ENCODE results near the gene LRMDA.

The LRMDA gene

DNA sequence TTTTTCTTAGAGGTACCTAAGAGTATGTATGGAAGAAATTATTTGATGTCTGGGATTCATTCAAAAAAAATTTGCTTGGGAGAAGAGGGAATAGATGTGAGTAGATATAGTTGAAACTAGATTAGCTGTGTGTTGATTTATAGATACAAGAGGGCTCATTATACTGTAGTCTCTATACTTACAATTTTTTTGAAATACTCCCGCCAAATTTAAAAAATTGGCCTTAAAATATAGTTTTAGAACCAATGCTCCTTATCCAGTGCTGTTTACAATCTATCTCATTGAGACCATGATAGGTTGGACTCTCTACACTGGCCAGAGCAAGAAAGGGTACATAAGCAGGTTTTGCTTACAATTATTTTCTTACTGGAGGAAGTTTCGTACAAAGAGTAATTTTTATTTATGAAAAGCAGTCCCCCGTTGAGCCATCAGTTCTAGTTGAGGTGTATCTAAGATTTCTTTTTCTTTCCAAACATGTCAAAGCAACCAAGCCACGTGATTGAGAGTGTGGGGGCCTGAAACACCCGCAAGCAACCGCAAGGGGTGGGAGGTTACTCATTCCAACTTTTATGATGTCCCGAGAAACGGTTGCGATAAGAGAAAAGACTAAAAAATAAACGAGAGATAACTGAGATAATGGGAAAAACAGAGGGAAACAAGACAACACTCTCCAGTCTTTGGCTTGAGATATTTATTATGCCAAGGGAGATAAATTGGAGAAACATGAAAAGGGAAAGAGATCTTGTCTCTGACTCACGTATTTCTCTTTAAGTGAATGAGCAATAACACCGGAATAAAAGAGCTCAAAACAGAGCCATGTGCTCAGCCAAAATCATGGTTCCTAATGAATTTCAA, 729.2 kb downstream of the LRMDA start:
- no peak for DNase-seq (ENCODE audit: low read depth in 2 of 2)

DNA sequence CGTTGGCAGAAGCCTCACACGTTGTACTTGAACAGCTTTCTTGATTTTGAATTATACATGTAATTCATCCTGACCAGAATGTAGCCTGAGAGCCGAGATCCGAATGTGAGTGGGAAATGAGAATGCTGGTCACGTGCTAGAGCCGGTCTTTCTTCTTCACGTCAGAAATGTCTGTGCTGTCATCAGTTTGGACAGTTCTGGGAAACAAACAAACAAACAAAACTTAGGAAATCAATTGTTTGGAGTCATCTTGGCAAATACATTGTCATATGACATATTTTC, 729.8 kb downstream of the LRMDA start:
- no peak for DNase-seq (ENCODE audit: low read depth in 2 of 2)

DNA sequence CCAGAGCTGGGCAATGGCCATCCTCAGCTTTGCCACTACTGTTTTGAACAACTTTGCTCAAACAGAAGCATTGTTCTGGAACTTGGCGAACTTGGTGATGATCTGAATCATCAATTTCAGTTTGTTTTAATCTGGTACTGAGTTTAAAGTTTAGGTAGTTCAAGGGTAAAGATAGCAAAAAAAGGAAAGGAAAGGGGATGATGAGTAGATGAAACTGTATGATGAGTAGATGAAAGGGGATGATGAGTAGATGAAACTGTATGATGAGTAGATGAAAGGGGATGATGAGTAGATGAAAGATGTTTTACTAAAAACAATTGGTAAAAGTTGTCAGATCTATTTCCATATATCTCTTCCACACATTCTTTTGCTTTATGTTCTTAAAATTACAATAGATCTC, 737.0 kb downstream of the LRMDA start:
- no peak for DNase-seq (ENCODE audit: low read depth in 2 of 2)

DNA sequence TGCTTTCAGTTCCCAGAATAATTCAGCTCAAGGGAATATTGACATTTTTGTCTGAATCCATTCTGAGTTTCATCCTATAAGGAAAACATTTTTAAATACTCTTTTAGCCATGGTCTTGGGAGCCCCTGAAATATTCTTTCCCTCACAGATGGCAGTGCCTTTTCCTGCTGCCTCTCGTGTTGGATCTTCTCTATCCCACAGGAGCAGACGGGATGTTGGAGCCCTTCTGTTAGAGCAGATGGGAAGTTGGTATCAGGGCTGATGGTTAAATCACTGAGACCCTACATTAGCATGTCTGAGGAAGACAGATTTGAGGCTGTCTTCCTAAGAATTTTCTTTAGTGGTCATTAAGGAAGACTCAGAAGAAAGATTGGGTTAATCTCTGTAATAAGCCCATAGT, 737.8 kb downstream of the LRMDA start:
- DNase-seq (ENCODE audit: low read depth in 2 of 2): no peak

DNA sequence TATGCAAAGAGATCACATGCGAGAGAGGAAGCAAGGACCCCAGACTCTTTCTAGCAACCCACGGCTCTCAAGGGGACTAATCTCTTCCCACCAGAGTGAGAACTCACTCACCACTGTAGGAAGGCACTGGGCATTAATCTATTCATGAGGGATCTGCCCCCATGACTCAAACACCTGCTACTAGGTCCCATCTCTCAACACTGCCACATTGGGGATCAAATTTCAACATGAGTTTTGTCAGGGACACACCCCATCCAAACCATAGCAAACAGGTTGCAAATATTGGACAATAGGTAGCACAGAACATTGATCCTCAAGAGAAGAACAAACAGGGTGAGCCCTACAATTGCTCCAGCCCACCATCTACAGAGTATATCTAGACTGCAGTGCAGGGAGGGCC, 740.6 kb downstream of the LRMDA start:
- DNase-seq (ENCODE audit: low read depth in 2 of 2): no peak

DNA sequence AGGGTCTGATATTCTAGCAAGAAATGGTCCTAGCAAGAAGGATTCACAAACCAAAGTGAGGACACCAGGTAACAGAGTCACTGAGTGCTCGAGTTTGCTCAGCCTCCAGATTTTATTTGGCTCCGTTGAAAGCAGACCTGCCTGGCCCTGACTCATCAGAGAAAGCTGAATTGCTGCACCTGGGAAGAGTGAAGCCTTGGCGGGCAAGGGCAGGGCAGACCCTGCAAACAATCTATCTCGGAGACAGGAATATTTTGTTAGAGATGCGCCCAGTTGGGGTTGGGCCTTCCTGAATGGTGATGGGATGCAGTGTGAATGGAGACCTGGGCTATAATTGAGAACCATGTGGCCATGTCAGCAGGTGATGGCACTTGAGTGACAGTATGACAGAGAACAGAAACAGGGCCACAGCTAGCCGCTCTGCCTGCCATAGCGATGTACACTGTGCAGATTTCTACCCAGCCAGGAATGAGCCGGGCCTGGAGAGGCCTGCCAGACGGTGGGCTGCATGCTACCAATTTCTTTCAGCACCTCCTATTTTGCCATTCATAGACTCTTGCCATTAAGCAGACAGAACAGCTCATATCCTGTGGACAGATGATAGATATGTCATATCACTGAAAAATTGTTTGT, 744.2 kb downstream of the LRMDA start:
- DNase-seq (ENCODE audit: low read depth in 2 of 2): no peak

DNA sequence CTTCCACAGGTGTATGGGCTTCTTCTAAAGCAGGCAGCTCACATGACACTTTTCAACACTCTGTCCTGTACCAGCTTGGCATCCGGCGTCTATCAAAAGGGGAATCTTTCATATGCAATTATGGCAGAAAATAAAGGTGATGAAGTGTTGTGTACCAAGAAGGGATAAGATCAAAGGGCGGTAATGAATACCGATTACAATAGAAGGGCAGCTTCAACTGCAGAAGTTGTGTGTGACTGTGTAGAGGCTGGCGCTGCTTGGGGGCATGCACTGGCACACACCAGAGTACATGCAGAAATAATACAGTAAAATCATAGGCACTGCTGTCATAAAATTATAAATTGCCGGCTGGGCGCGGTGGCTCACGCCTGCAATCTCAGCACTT, 744.7 kb downstream of the LRMDA start:
- DNase-seq (ENCODE audit: low read depth in 2 of 2): no peak

DNA sequence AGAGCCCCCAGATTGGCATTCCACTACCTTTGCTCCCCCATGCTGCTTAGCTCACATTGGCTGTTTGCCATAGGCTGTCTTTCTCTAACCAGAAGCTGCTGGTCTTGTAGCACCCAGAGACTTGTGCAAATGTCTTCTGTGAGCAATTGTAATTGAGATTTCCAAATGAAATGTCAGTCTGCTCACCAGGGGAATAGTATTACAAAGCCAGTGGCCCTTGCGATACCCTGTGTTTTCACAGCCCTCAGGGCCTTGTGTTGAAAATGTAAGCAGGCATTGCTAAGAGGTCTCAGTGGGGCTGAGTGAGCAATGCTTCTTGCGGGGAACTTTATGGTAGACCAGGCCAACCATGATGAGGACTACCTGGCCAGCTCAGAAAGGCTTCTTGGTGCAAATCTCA, 746.5 kb downstream of the LRMDA start:
- DNase-seq (ENCODE audit: low read depth in 2 of 2): no peak

DNA sequence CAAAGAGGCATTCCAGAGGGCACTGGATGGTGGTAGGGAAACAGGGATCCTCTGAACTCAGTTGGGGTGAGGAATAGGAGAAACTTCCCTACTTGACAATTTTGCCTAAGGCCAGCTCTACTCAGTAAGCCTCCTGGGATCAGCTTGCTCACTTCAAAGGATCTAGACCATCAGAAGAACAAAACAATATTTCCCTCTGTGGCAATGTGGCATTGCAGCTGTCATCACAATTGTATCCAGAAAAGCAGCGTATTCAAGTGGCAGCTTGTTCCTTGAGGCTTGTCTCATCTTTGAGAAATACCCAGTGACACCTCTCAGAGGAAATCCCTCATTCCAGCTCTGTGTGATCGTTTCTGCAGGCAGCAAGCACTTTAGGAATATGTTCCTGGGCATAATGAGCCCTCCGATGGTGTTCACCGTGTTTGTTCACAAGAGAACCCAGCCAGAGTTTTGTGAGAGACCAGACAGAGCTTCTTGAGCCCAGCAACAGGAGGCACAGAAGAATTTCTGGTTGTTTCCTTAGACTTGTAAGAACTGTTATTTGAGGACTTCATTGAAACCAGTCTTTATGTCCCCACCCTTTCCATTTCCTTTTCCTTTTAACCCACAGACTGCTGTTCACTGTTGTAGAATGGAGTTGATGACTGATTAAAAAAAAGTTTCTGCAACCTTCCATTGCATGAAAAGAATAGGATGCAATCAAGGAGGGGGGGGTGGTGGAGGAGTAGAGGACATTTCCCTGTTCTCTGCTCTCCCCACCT, 747.3 kb downstream of the LRMDA start:
- DNase-seq (ENCODE audit: low read depth in 2 of 2): no peak

DNA sequence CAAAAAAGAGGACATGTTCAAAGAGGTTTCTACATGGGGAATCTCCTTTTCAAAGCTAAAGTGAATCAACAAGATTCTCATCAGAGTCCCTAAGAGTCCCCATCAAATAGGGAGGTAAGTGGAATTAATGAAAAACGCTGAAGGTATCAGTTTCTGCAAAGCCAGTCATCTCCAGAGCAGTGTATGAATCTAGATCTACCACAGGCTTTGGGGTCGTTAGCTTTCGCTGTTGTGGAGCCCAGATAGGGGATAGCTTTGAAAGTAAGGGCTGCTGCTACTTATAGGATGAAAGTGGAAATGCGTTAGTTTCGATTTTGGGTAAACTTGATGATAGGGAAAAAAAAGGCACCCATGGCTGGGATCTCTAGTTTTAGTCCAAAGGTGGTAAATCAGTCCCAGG, 748.4 kb downstream of the LRMDA start:
- DNase-seq (ENCODE audit: low read depth in 2 of 2): no peak

DNA sequence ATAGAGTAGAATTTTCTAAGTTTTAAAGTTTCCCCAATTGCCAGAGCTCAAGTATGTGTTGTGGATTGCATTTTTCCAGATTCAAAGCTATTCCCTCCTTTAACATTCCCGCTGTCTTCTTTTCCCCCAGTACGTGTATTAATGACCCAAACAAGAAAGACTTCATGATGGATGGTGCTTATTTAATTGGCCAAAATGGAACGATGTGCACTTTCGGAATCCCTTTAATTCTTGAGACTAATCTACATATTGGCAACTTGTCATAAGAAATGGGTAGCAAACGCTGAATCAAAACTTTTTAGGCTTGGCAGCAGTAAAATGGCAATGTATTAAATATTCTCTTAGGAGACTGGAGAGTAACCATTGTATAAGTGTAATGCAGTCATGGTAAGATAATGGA, 753.2 kb downstream of the LRMDA start:
- DNase-seq (ENCODE audit: low read depth in 2 of 2): no peak

DNA sequence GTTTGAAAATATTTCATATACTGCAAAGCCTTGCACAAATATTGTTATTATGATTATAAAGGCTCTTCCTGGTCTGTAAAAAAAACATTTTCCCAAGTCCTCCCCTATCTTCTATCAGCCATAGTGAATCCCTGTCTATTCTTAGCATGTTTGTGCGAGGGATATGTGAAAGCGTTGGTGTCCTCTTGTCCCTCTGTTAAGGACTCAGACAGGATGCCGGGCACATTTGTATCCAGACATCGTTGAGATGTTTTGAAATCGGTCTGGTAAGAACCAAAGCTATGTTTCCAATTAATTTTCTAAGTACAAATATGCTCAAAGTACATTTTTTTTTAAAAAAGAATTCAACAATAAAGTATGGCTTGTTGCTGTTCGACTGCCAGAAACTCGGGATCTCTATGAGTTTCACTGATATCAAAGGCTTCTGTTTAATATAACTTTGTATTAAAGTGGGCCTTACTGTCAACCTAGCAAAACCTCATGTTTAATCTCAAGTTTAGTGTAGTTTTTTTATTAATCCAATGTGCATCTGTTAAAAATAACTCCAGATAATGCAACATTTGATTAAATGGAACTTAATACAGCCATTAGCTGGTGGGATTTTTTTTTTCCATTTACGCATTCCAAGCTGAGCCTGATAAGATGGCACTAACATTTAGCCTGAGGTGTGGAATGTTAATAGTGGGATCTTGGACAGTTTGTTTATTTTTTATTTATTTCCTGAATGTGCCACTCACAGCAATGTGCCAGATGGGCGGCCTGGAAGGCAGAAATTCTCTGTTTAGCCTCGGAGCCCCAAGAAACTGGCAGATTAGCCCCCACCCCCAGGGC, 754.3 kb downstream of the LRMDA start:
- no peak for DNase-seq (ENCODE audit: low read depth in 2 of 2)

DNA sequence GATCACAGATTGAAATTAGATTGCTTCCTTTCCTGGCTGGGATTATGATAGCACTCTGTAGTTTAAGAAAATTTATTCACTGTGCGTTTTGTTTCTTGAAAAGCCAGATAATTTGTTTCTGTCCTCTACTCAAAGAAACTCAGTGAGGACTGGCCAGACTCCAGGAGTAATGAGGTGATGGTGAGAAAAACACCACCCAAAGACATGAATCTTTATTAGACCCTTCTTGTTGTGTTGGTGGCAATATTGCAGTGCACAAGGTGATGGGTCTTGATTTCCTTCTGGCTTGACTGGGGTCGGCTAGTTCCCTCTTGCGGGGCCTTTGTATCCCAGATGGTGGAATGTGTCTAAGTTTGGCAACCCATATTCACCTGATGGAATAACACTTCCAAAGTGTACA, 756.8 kb downstream of the LRMDA start:
- DNase-seq (ENCODE audit: low read depth in 2 of 2): no peak

DNA sequence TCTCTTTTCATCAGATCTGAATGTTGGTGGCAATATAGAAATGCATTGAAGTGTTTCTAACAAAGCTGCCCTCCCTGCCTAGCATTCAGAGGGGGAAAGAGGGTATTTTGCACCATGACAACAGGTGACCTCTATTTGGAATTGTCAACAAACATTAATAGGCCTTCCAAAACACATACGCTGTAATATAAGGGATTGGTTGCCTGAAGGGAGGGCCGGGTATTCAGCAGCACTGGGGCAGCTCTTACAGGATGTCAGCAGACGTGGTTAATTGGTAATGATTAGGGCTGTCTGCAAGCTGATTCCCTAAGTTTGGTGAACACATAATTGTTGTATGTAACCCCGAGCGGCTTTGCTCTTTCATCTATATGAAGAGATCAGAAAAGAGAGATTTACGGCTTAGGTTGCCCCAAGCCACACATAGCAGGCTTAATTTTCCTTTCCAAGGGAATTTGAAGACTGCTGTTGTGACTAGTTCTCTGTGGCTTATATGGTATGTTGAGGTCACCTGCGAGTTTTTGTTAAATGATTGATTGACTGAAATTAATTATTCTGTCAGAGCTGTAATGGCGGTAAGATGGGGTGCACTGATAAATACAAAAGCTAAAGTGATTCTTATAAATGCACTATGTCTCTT, 759.3 kb downstream of the LRMDA start:
- DNase-seq (ENCODE audit: low read depth in 2 of 2): no peak

DNA sequence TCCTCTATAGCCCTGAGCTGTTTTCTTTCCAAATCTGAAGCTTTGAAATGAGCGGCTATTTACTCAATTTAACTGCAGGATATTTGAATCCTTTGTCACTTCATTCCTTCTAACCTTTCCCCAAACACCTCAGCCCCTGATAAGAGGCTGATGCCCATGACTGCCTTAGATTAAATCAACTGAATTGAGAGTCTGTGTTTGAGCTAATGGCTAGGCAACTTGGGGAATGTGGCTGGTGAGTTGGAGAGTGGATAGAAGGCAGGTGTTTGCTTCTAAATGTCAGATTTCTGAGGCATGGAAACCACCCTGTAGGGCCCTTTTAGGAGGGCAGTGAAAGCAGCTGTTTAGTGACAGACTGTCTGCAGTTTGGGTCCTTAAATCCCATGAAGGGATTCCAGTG, 759.9 kb downstream of the LRMDA start:
- DNase-seq (ENCODE audit: low read depth in 2 of 2): no peak

DNA sequence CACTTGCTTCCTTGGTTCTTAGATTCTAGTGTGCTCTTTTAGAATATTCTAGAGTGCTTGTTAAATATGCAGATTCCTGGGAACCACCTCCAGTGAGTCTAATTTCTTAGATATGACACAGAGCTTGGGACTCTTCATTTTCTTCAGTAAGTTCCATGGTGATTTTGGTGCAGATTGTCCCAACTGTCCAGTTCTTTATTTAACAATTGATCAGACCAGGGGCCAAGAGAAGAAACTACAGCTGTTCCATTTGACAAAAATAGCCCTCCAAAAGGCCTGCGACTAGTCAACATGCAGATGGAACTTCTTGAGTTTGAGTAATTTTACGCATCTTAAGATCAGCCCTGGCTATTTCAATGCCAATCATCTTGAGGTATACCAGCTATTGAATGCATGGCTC, 760.7 kb downstream of the LRMDA start:
- DNase-seq (ENCODE audit: low read depth in 2 of 2): no peak

DNA sequence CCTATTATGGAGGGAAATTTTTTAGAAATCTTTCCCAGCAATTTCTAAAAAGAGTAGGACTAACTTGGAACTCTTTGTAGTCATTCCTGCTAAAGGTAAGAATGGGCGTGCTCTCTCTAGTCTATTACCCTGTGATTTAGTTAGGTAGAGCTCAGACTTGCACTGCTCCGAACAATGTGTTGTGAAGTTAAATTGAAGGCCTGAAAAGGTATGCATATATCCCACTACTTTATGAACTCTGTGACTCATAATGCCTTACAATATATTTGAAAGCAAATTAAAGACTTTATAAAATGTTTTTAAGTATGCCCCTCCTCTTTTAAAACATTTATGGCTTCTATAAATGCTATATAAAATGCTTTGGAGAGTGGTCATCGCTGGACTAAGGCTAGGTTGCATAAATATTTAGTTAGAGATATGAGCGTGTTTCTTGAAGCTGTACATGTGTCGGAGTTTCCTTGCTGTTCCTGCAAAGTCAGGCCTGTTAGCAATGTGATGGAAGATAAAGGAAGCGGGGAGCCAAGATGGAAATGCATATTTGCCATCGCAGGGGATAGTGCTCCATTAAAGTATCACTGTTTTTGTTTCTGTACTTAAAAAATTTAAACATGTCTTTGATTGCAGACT, 761.4 kb downstream of the LRMDA start:
- DNase-seq (ENCODE audit: low read depth in 2 of 2): no peak

DNA sequence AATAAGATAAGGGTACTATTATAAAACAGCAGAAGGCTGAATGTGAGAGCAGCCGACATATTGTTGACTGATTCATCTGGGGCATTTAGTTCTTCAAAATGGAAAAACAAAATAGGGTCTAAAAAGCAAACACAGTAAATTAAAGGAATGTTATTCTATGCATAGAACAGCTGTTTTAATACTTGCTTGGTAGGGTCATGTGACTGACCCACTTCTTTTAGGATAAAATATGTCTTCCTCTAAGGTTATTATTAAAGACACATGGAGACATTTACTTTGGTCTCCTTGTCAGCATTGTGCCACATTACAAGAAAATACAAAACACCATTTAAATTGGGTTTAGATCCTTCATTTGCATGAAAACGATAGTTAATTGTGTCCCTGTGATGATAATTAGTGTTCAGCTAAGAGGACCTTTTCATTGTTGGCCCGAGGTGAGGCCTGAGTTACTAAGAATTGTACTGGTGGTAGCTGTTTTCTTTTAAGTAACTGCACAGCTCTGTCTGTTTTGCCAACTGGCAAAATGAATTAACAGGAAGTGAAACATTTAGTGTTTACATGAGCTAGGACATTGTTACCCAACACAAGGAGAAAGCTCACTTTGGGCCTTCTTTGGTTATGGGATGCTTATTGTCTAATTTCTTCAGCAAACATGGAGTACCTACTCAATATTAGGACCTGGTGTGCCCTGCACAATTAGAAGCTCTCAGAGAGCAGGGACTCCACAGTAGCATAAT, 764.4 kb downstream of the LRMDA start:
- DNase-seq (ENCODE audit: low read depth in 2 of 2): no peak

DNA sequence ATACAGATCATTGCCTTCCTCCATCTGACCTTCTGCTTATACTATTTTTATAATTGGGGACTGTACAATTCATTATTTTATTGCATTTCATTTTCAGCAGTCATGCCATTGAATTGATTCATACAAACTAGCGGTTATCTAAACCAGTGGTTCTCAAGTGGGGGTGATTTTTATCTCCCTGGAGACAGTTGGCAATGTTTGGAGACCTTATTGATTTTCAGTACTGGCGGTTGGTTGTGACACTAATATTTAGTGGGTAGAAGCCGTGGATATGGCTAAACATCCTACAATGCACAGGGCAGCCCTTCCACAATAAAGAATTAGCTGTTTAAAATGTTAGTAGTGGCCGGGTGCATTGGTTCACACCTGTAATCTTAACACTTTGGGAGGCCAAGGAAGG, 765.9 kb downstream of the LRMDA start:
- no peak for DNase-seq (ENCODE audit: low read depth in 2 of 2)

DNA sequence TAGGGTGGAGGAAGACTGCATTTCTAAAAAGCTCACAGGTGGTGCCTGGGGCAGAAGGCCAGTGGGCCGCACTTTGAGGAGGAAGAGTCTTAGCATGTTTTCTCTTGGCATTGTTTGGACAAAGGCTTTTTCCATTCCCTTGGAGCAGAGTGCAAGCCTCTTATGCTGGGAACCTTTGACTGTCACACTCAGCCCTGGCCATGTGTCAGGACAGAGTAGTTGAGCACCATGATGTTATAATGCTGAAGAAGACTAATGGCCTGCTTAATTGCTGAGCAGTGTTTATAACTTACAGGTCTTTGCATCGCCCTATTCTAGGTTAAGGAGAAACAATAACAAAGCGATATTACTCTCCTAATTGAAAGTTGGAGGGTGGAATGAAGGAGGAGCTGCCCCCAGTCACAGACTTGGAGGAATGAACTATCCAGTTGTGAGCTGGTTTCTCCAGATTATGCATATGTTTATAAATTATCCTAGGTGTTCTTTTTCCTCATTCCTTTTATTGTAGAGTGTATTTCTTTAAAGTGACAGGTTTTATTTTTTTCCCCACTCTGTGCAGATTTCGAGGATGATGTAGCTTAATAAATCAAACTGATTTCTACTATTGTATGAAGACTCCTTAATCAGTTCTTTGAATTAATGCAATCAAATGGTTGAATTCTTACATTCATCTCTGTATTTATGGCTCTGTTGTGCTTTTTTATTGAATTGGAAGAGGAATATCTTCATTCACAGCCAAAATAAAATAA, 767.0 kb downstream of the LRMDA start:
- no peak for DNase-seq (ENCODE audit: low read depth in 2 of 2)
